Fibroblast of pulmonary artery (primary cell): Measurements from ENCODE around the gene CCDC192.

Experiments
- DNase-seq: peaks from one replicate; pipeline ENCODE4 v3.0.0-alpha.2; 2010; ENCODE audit warnings: low read depth
- H3K4me3 ChIP-seq: replicated peaks from 2 replicates; pipeline ENCODE4 v1.5.1; 2011; ENCODE audit warnings: low read depth, mild to moderate bottlenecking, control low read depth, low read length, moderate library complexity
- TF ChIP-seq, protein P1 (sequence below): IDR thresholded peaks from 2 replicates; pipeline ENCODE4 v1.5.1; 2011; ENCODE audit warnings: mild to moderate bottlenecking, control low read depth, low read length, inconsistent platforms; ENCODE audit errors: missing control alignments

CCDC192 gene

DNA sequence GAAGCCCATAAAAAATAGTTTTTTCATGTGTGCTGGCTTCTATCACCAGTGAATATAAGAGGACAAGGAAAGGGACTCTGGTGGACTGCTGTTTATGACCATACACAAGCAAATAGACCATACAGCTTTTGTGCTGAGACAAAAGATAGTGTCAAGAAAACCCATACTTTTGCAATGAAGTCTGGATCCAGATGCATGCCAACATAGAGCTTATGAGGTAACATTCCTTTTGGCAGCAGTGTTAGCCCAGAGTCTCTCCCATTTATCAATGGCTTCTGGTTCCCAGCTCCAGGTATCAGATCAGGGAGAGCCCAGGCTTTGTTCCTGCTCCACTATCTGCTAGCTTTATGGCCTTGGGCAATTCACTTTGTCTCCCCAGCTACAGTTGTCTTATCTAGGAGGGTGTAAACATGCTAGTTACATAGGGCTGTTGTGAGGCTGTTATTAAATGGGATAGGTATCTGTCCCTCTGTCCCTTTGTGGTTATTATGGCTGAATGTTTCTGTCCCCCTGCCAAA is 55.6 kb downstream of the CCDC192 start:
- no peak overlapping the region for H3K4me3 ChIP-seq
- TF ChIP-seq, protein P1, sequence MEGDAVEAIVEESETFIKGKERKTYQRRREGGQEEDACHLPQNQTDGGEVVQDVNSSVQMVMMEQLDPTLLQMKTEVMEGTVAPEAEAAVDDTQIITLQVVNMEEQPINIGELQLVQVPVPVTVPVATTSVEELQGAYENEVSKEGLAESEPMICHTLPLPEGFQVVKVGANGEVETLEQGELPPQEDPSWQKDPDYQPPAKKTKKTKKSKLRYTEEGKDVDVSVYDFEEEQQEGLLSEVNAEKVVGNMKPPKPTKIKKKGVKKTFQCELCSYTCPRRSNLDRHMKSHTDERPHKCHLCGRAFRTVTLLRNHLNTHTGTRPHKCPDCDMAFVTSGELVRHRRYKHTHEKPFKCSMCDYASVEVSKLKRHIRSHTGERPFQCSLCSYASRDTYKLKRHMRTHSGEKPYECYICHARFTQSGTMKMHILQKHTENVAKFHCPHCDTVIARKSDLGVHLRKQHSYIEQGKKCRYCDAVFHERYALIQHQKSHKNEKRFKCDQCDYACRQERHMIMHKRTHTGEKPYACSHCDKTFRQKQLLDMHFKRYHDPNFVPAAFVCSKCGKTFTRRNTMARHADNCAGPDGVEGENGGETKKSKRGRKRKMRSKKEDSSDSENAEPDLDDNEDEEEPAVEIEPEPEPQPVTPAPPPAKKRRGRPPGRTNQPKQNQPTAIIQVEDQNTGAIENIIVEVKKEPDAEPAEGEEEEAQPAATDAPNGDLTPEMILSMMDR = no peak
- peak; percentile 49 for DNase-seq

DNA sequence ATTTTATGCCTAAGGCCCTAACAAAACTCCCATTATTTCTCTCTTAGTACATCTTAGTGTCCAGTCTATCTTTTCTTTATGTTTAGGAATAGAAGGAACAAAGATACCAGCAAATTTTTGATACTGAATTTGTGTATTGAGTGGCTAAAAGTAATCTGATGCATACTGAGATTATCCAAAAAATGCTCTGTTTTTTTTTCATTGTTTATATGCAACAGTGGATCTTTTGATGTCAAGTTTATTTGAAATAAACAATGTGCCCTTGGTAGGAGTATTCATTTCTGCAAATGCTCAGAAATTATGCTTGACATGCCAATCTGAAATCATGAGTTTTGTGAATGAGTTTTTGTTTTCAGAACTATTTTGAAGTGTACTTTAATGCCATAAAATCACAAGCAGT is 58.7 kb downstream of the CCDC192 start:
- no peak for DNase-seq
- TF ChIP-seq, protein P1 = no peak
- H3K4me3 ChIP-seq = no peak overlapping the region

DNA sequence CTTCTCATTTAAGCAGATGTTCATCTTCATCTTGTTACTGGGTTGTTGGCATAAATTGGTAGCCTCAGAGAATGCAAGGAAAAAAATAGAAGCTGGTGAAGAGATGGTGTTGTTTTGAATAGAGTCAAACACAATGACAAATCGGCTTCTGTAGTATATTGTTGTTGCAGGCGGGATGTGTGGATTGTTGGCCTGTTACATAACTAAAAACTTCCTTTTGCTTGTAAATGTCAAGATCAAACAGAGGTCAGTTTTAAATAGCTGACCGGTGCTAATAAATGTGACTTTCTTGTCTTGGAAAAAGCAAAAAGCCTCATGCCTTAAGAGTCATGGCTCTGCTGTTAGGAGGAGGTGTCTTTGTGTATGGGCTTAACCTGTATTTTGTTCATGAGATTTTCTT is 59.2 kb downstream of the CCDC192 start:
- DNase-seq = no peak
- TF ChIP-seq, protein P1 = no peak
- H3K4me3 ChIP-seq = no peak overlapping the region

DNA sequence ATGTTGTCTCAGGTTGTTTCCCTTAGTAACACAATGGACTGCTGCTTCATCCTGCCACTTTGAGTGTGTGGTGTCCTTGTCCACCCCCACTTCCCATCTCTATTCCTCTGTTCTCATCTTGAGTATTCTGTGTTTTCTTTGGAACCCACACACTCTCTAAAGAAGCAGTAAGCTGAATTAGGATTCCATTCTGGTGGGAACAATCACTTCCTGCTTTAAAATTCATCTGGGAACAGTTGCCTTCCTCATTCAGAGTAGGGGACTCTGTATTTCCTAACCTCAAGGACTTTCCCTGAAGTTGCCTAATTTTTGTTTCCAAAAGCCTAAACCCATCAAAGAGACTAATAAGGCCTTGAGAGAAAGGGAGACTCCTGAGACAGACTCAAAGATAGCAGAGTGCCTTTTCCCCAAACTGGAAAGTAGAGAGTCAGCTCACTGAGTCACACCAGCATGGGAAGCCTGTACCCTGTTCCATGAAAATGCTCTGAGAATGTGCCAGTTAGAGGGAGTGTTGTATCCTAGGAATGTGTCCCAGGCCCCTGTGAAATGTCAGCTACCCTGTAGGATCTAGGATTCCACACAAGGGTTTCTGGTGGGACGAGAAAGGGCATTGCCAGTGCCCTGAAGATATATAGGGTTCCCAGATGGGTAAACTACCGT is 63.6 kb downstream of the CCDC192 start:
- peak; percentile 59 for DNase-seq
- TF ChIP-seq, protein P1 = no peak
- H3K4me3 ChIP-seq = no peak overlapping the region

DNA sequence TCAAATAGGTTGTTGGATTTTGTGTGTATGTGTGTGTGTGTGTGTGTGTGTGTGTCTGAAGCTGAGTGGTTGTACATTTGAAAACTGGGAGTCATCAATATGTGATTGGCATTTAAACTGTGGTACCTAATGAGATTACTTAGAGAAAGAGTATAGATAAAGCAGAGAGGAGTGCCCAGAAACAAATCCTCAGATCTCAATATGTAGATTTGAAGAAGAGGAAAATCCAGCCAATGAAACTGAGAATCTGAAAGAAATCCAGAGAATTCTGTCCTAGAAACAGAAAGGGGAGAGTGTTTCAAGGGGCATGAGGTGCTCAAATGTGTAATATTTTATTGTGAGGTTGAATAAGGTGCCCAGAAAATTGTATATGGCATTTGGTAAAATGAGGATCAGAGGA is 66.2 kb downstream of the CCDC192 start:
- no peak overlapping the region for H3K4me3 ChIP-seq
- no peak for DNase-seq
- TF ChIP-seq, protein P1 = no peak

DNA sequence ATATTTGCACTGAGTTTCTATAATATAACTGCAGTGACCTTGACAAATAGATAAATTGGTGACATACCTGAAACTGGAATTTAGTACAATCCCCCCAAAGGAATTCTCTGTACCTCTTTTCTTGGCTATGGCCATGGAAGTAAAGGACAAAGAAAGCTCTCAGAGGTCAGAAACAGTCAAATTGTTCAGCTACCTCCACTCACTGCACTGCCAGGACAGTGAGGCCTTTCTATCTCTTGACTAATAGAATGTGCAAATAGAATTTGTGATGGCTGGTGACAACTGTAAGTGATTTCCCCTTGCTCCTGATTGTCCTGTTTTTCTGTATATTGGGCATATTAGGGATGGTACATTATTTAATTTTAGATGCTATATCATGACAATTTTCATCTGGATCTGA is 67.1 kb downstream of the CCDC192 start:
- TF ChIP-seq, protein P1 = no peak
- H3K4me3 ChIP-seq = no peak overlapping the region
- no peak for DNase-seq

DNA sequence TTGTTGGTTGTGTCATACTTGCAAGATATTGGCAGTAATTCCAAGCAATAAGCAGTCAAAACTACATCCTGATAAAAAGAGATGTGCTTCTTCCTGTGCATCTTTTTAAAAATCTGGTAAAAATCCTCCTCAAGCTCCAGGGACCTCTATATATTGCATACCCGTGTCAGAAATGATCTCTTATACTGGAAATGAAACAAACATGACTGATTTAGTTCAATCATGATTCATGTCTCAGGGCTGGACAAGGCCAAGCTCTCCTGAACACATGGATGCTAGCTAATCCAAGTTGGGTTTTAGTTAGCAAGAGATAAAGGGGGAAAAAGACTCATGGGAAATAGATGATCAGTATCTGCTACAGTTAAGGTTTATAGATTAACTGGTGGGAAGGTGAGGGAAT is 69.3 kb downstream of the CCDC192 start:
- TF ChIP-seq, protein P1 = no peak
- DNase-seq = no peak
- no peak overlapping the region for H3K4me3 ChIP-seq
